ENCODE measurements around the gene LLPH. TPM values are rescaled to one million over a fixed set of nuclear protein-coding genes. Genes with fewer than 3 reads are reported as not detected.

The LLPH gene
- polyA plus RNA-seq, 3 donors, result 3.1 to 44.0 (median 33.4) TPM

- no peak for DNase-seq
- peak overlapping the region; percentile 65 to 94 (median 81) for H3K4me3 ChIP-seq (replicated peaks in 1 of 3; ENCODE audit: low read depth in 2 of 3, low read length in 3 of 3)
- Mint-ChIP-seq H3K36me3 (peaks cover 38 to 46% of the 10 kb centered on the region in 2 donors), H3K4me3 (peak overlapping the region; percentile 98 to 99), H3K27ac (peak overlapping the region; percentile 94 to 98 (median 97)), H3K27me3 (ENCODE audit: low read depth in 3 of 3) (peaks cover 0 to 2% (median 0%) of the 10 kb centered on the region in 3 donors), H3K9me3 (no peaks in the 10 kb centered on the region), H3K4me1 (peaks cover 49% of the 10 kb centered on the region)
- no peaks in the 10 kb centered on the region for H3K9me3 ChIP-seq (replicated peaks in 1 of 2; ENCODE audit: control insufficient read depth in 1 of 2, insufficient read depth in 1 of 2, low read length in 2 of 2)
- peaks cover 21 to 47% of the 10 kb centered on the region in 2 donors for H3K4me1 ChIP-seq (ENCODE audit: control insufficient read depth in 1 of 2, insufficient read depth in 2 of 2, low read length in 2 of 2)
- peak overlapping the region; percentile 89 for H3K4me2 ChIP-seq (replicated peaks; ENCODE audit: extremely low read depth, low read length, poor library complexity, severe bottlenecking)
- intact Hi-C loops (cut with micrococcal nuclease), result no loop called here
- WGBS (ENCODE audit: insufficient coverage), result 11% methylated on average over 5 of the region's 8 CpGs
- peaks cover 86% of the 10 kb centered on the region for H3K79me2 ChIP-seq (ENCODE audit: insufficient read depth, low read length)
- H3K27me3 ChIP-seq (ENCODE audit: control insufficient read depth in 2 of 2, insufficient read depth in 2 of 2, low read length in 2 of 2), result no peaks in the 10 kb centered on the region
- TF ChIP-seq CTCF (IDR thresholded peaks at IDR 0.05), result no peak
- peak overlapping the region; percentile 92 for H2AFZ ChIP-seq (ENCODE audit: insufficient read depth, low read depth, low read length, poor library complexity, severe bottlenecking)
- peaks cover 19% of the 10 kb centered on the region for H4K20me1 ChIP-seq (ENCODE audit: insufficient read depth, low read length)
- peaks cover 32 to 37% of the 10 kb centered on the region in 2 donors for H3K36me3 ChIP-seq (replicated peaks in 1 of 2; ENCODE audit: control insufficient read depth in 1 of 2, insufficient read depth in 2 of 2, low read length in 2 of 2)
- H3K9ac ChIP-seq (ENCODE audit: insufficient read depth, low read length, poor library complexity, severe bottlenecking), result peak overlapping the region; percentile 84
- peak overlapping the region; percentile 66 to 94 for H3K27ac ChIP-seq (ENCODE audit: low read depth in 1 of 2, low read length in 2 of 2)
These were observed 650 bp downstream of the LLPH start for GRCh38 chr12:66129934-66130266.

- WGBS (ENCODE audit: insufficient coverage), result no CpG with 5 or more reads among the region's 1 CpG
- intact Hi-C loops (cut with micrococcal nuclease), result no loop called here
- peaks cover 57 to 64% of the 10 kb centered on the region in 2 donors for H3K36me3 Mint-ChIP-seq
- Histone ChIP-seq H3K4me3 (replicated peaks in 1 of 3; ENCODE audit: low read depth in 2 of 3, low read length in 3 of 3) (no peak overlapping the region), H3K4me1 (ENCODE audit: control insufficient read depth in 1 of 2, insufficient read depth in 2 of 2, low read length in 2 of 2) (peaks cover 21 to 47% of the 10 kb centered on the region in 2 donors), H3K9me3 (replicated peaks in 1 of 2; ENCODE audit: control insufficient read depth in 1 of 2, insufficient read depth in 1 of 2, low read length in 2 of 2) (no peaks in the 10 kb centered on the region), H2AFZ (ENCODE audit: insufficient read depth, low read depth, low read length, poor library complexity, severe bottlenecking) (no peak overlapping the region), H4K20me1 (ENCODE audit: insufficient read depth, low read length) (peaks cover 29% of the 10 kb centered on the region), H3K9ac (ENCODE audit: insufficient read depth, low read length, poor library complexity, severe bottlenecking) (no peak overlapping the region), H3K27ac (ENCODE audit: low read depth in 1 of 2, low read length in 2 of 2) (peak overlapping the region in 1 of 2 donors; percentile 21), H3K36me3 (replicated peaks in 1 of 2; ENCODE audit: control insufficient read depth in 1 of 2, insufficient read depth in 2 of 2, low read length in 2 of 2) (peaks cover 52 to 60% of the 10 kb centered on the region in 2 donors), H3K79me2 (ENCODE audit: insufficient read depth, low read length) (peaks cover 87% of the 10 kb centered on the region), H3K27me3 (ENCODE audit: control insufficient read depth in 2 of 2, insufficient read depth in 2 of 2, low read length in 2 of 2) (no peaks in the 10 kb centered on the region), H3K4me2 (replicated peaks; ENCODE audit: extremely low read depth, low read length, poor library complexity, severe bottlenecking) (no peak overlapping the region)
- DNase-seq, result no peak
- H3K4me3 Mint-ChIP-seq, result no peak overlapping the region
- H3K4me1 Mint-ChIP-seq, result peaks cover 45% of the 10 kb centered on the region
- TF ChIP-seq CTCF (IDR thresholded peaks at IDR 0.05), result no peak
- no peaks in the 10 kb centered on the region for H3K9me3 Mint-ChIP-seq
- H3K27me3 Mint-ChIP-seq (ENCODE audit: low read depth in 3 of 3), result peaks cover 0 to 2% (median 0%) of the 10 kb centered on the region in 3 donors
- peak overlapping the region in 2 of 7 donors; percentile 43 to 77 for H3K27ac Mint-ChIP-seq
These were observed 2.9 kb downstream of the LLPH start for GRCh38 chr12:66127650-66128049.

All from CD14-positive monocyte (primary cell).